Upper lobe of left lung (tissue), 4 donors: Measurements from ENCODE around the gene SMIM23.

ENCODE experiments used
- CTCF ChIP-seq, 6 experiments: fragments of 450-650 bp in 4 of 6; fragments of 200-600 bp in 2 of 6; sonication (generic) in 2 of 6; IDR thresholded peaks; one replicate each; pipeline ENCODE4 v1.5.1; 2016 to 2019; ENCODE audit warnings: antibody characterized with exemption in 6 of 6
- POLR2AphosphoS5 ChIP-seq, 2 donors: sonication (generic); formaldehyde crosslinking; IDR thresholded peaks; one replicate each; pipeline ENCODE4 v1.5.1; 2017; ENCODE audit warnings: antibody characterized with exemption in 2 of 2

GRCh38 chr5:171832775-171833174 lies 47.2 kb downstream of the SMIM23 start:
- TF ChIP-seq POLR2AphosphoS5 (IDR thresholded peaks at IDR 0.05) (no peak), CTCF (IDR thresholded peaks at IDR 0.05) (no peak)
